ENCODE results near the gene SMYD3.

GRCh38 chr1:246149543-246149942, 357.5 kb downstream of the SMYD3 start:
- no peak for TF ChIP-seq POLR2A (IDR thresholded peaks at IDR 0.05)
- TF ChIP-seq CTCF (IDR thresholded peaks at IDR 0.05), result no peak
